ENCODE measurements around the gene TMEM214.
"Not testable (repeated sequence)": the region's sequence is repeated elsewhere in the genome, so short reads cannot be mapped to it uniquely, and the experiment has no call there.

- TF ChIP-seq, protein P1, sequence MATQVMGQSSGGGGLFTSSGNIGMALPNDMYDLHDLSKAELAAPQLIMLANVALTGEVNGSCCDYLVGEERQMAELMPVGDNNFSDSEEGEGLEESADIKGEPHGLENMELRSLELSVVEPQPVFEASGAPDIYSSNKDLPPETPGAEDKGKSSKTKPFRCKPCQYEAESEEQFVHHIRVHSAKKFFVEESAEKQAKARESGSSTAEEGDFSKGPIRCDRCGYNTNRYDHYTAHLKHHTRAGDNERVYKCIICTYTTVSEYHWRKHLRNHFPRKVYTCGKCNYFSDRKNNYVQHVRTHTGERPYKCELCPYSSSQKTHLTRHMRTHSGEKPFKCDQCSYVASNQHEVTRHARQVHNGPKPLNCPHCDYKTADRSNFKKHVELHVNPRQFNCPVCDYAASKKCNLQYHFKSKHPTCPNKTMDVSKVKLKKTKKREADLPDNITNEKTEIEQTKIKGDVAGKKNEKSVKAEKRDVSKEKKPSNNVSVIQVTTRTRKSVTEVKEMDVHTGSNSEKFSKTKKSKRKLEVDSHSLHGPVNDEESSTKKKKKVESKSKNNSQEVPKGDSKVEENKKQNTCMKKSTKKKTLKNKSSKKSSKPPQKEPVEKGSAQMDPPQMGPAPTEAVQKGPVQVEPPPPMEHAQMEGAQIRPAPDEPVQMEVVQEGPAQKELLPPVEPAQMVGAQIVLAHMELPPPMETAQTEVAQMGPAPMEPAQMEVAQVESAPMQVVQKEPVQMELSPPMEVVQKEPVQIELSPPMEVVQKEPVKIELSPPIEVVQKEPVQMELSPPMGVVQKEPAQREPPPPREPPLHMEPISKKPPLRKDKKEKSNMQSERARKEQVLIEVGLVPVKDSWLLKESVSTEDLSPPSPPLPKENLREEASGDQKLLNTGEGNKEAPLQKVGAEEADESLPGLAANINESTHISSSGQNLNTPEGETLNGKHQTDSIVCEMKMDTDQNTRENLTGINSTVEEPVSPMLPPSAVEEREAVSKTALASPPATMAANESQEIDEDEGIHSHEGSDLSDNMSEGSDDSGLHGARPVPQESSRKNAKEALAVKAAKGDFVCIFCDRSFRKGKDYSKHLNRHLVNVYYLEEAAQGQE (IDR thresholded peaks at IDR 0.05; ENCODE audit: insufficient replicate concordance, low read depth): not testable (repeated sequence)
- TF ChIP-seq CTCF (IDR thresholded peaks at IDR 0.05; ENCODE audit: insufficient read depth, low read length); POLR2AphosphoS5 (IDR thresholded peaks at IDR 0.05; ENCODE audit: low read depth); GABPA (IDR thresholded peaks at IDR 0.05; ENCODE audit: low read depth); SPI1 (IDR thresholded peaks at IDR 0.05; ENCODE audit: borderline replicate concordance, low read depth): not testable (repeated sequence)
Measured at GRCh38 chr2:27075566-27075871, 42.8 kb downstream of the TMEM214 start.

Measured in HL-60 (cell line).